Mesenchymal stem cell (in vitro differentiated cells and primary cell): Measurements from ENCODE around the gene PLA2G6.
"Not testable (repeated sequence)": the region's sequence is repeated elsewhere in the genome, so short reads cannot be mapped to it uniquely, and the experiment has no call there.

ENCODE experiments used
- DNase-seq: peaks from one replicate; pipeline ENCODE4 v3.0.0-alpha.2; 2013
- H2AFZ ChIP-seq: one replicate; pipeline ENCODE4 v1.6.1; 2013; ENCODE audit warnings: low read depth, mild to moderate bottlenecking, control low read depth, inconsistent platforms, low read length, moderate library complexity
- H2AK5ac ChIP-seq: 2 replicates; pipeline ENCODE4 v1.6.1; 2013; ENCODE audit warnings: low read length, moderate library complexity, mild to moderate bottlenecking, inconsistent platforms; ENCODE audit not compliant: severe bottlenecking
- H2BK120ac ChIP-seq: one replicate; pipeline ENCODE4 v1.6.1; 2013; ENCODE audit warnings: low read depth, mild to moderate bottlenecking, inconsistent platforms, low read length, moderate library complexity
- H2BK12ac ChIP-seq, 2 experiments: one replicate each; pipeline ENCODE4 v1.6.1; 2013; ENCODE audit warnings: inconsistent platforms in 2 of 2, low read length in 2 of 2, mild to moderate bottlenecking in 2 of 2, moderate library complexity in 2 of 2, control low read depth in 1 of 2
- H2BK15ac ChIP-seq: one replicate; pipeline ENCODE4 v1.6.1; 2013; ENCODE audit warnings: mild to moderate bottlenecking, low read depth, inconsistent platforms; ENCODE audit not compliant: poor library complexity, severe bottlenecking
- H2BK5ac ChIP-seq: 2 replicates; pipeline ENCODE4 v1.6.1; 2013; ENCODE audit warnings: low read depth, mild to moderate bottlenecking, low read length, control low read depth, inconsistent platforms; ENCODE audit not compliant: poor library complexity, severe bottlenecking
- H3K14ac ChIP-seq, 2 experiments: one replicate each; pipeline ENCODE4 v1.6.1; 2013; ENCODE audit warnings: inconsistent platforms in 2 of 2, low read length in 2 of 2, control low read depth in 1 of 2, mild to moderate bottlenecking in 1 of 2, moderate library complexity in 1 of 2
- H3K18ac ChIP-seq, 2 experiments: one replicate each; pipeline ENCODE4 v1.6.1; 2013; ENCODE audit warnings: inconsistent platforms in 2 of 2, low read length in 2 of 2, control low read depth in 1 of 2, low read depth in 1 of 2, mild to moderate bottlenecking in 1 of 2
- H3K23ac ChIP-seq, 2 experiments: one replicate each; pipeline ENCODE4 v1.6.1; 2013; ENCODE audit warnings: inconsistent platforms in 2 of 2, low read length in 2 of 2, mild to moderate bottlenecking in 2 of 2, moderate library complexity in 2 of 2, control low read depth in 1 of 2
- H3K27ac ChIP-seq: 2 replicates; pipeline ENCODE4 v1.5.1; 2013; ENCODE audit warnings: mild to moderate bottlenecking, moderate library complexity, low read length, control low read depth, inconsistent platforms; ENCODE audit not compliant: poor library complexity, severe bottlenecking
- H3K27me3 ChIP-seq, 2 experiments: 2 replicates each; pipeline versions ENCODE4 v1.6.1 to v1.7.0; 2013; ENCODE audit warnings: low read length in 2 of 2, mild to moderate bottlenecking in 2 of 2, moderate library complexity in 2 of 2, control low read depth in 1 of 2, inconsistent platforms in 1 of 2; ENCODE audit not compliant: control insufficient read depth in 1 of 2, insufficient read depth in 1 of 2
- H3K36me3 ChIP-seq, 2 experiments: 2 replicates each; pipeline versions ENCODE4 v1.6.1 to v1.7.0; 2013; ENCODE audit warnings: low read length in 2 of 2, control low read depth in 1 of 2, inconsistent platforms in 1 of 2, low read depth in 1 of 2, mild to moderate bottlenecking in 1 of 2; ENCODE audit not compliant: insufficient read depth in 2 of 2, control insufficient read depth in 1 of 2
- H3K4ac ChIP-seq, 2 experiments: one replicate each; pipeline ENCODE4 v1.6.1; 2013; ENCODE audit warnings: inconsistent platforms in 2 of 2, low read length in 2 of 2, mild to moderate bottlenecking in 2 of 2, moderate library complexity in 2 of 2, control low read depth in 1 of 2, low read depth in 1 of 2
- H3K4me1 ChIP-seq: 2 replicates; pipeline ENCODE4 v1.6.1; 2013; ENCODE audit warnings: low read depth, low read length, control low read depth; ENCODE audit not compliant: control insufficient read depth, insufficient read depth
- H3K4me2 ChIP-seq: 2 replicates; pipeline ENCODE4 v1.6.1; 2013; ENCODE audit warnings: low read length, mild to moderate bottlenecking, inconsistent platforms; ENCODE audit not compliant: poor library complexity, severe bottlenecking
- H3K4me3 ChIP-seq, 2 experiments: 2 replicates each; pipeline versions ENCODE4 v1.5.1 to v1.7.0; 2013; ENCODE audit warnings: low read length in 2 of 2, mild to moderate bottlenecking in 2 of 2, control low read depth in 1 of 2, low read depth in 1 of 2; ENCODE audit not compliant: insufficient read depth in 1 of 2
- H3K79me1 ChIP-seq: replicated peaks from 2 replicates; pipeline ENCODE4 v1.6.1; 2013; ENCODE audit warnings: mild to moderate bottlenecking, control low read depth, low read length, inconsistent platforms; ENCODE audit not compliant: poor library complexity, severe bottlenecking
- H3K9ac ChIP-seq: 2 replicates; pipeline ENCODE4 v1.7.0; 2013; ENCODE audit warnings: mild to moderate bottlenecking, low read length, moderate library complexity
- H3K9me3 ChIP-seq: 2 replicates; pipeline ENCODE4 v1.7.0; 2013; ENCODE audit warnings: mild to moderate bottlenecking, low read length; ENCODE audit not compliant: control insufficient read depth
- H4K8ac ChIP-seq: one replicate; pipeline ENCODE4 v1.6.1; 2013; ENCODE audit warnings: inconsistent platforms, mild to moderate bottlenecking, low read length, moderate library complexity
- H4K91ac ChIP-seq: one replicate; pipeline ENCODE4 v1.6.1; 2013; ENCODE audit warnings: mild to moderate bottlenecking, low read length, inconsistent platforms
- WGBS: methylation state at CpG from one replicate; pipeline ENCODE4 v1.1.7; 2013; ENCODE audit warnings: mixed read lengths; 5-methylcytosine and 5-hydroxymethylcytosine counted together

Gene PLA2G6

GRCh38 chr22:38180841-38181452, 683 bp downstream of the PLA2G6 start:
- peak overlapping the region; percentile 99 for H3K9ac ChIP-seq
- no peaks in the 10 kb centered on the region for H3K9me3 ChIP-seq
- no peak overlapping the region for H2AFZ ChIP-seq
- no peak for DNase-seq
- peak overlapping the region; percentile 32 for H2BK5ac ChIP-seq
- peak overlapping the region; percentile 68 for H3K4me2 ChIP-seq
- peak overlapping the region; percentile 80 for H2BK15ac ChIP-seq
- H2AK5ac ChIP-seq, result peak overlapping the region; percentile 34
- H3K4me1 ChIP-seq, result peaks cover 24% of the 10 kb centered on the region
- peak overlapping the region; percentile 96 for H4K8ac ChIP-seq
- H3K18ac ChIP-seq, result peak overlapping the region; percentile 96 to 98
- no peaks in the 10 kb centered on the region for H3K27me3 ChIP-seq
- H3K36me3 ChIP-seq, result no peaks in the 10 kb centered on the region
- H3K23ac ChIP-seq, result peak overlapping the region in 1 of 2 experiments; percentile 46
- peak overlapping the region; percentile 99 for H2BK12ac ChIP-seq
- H2BK120ac ChIP-seq, result peak overlapping the region; percentile 92
- H3K4me3 ChIP-seq, result peak overlapping the region; percentile 53 to 90
- H3K79me1 ChIP-seq, result peaks cover 8% of the 10 kb centered on the region
- H4K91ac ChIP-seq, result peak overlapping the region; percentile 99
- peak overlapping the region; percentile 48 for H3K27ac ChIP-seq
- WGBS, result 71% methylated on average over 11 of the region's 14 CpGs
- no peak overlapping the region for H3K14ac ChIP-seq
- H3K4ac ChIP-seq, result peak overlapping the region; percentile 79 to 99

GRCh38 chr22:38178605-38178937, 3.1 kb downstream of the PLA2G6 start:
- 93% methylated on average over 4 of the region's 7 CpGs for WGBS

GRCh38 chr22:38177926-38178604, 3.6 kb downstream of the PLA2G6 start:
- Histone ChIP-seq H3K4ac (peak overlapping the region in 1 of 2 experiments; percentile 64), H3K4me2 (no peak overlapping the region), H2AFZ (no peak overlapping the region), H3K9ac (peak overlapping the region; percentile 74), H3K9me3 (no peaks in the 10 kb centered on the region), H3K4me3 (no peak overlapping the region), H3K14ac (no peak overlapping the region), H3K4me1 (peaks cover 27% of the 10 kb centered on the region), H3K27me3 (no peaks in the 10 kb centered on the region), H2BK15ac (no peak overlapping the region), H2BK120ac (no peak overlapping the region), H3K18ac (peak overlapping the region; percentile 4 to 61), H3K23ac (no peak overlapping the region), H3K36me3 (no peaks in the 10 kb centered on the region), H2AK5ac (no peak overlapping the region), H4K8ac (peak overlapping the region; percentile 71), H2BK12ac (peak overlapping the region in 1 of 2 experiments; percentile 70), H2BK5ac (no peak overlapping the region), H3K79me1 (peaks cover 12% of the 10 kb centered on the region), H4K91ac (peak overlapping the region; percentile 84), H3K27ac (peak overlapping the region; percentile 44)
- peak; percentile 96 for DNase-seq
- WGBS, result 33% methylated on average over 14 of the region's 15 CpGs

More at GRCh38 chr22:38178605-38178937, 3.1 kb downstream of the PLA2G6 start:
- not testable (repeated sequence) for H2BK5ac ChIP-seq, H3K27ac ChIP-seq, H3K4me3 ChIP-seq, H3K14ac ChIP-seq, H2BK15ac ChIP-seq, H2AK5ac ChIP-seq, H3K9me3 ChIP-seq, H3K4ac ChIP-seq, H3K79me1 ChIP-seq, H4K8ac ChIP-seq, H2BK120ac ChIP-seq, H3K27me3 ChIP-seq, H3K36me3 ChIP-seq, DNase-seq, H3K23ac ChIP-seq, H2AFZ ChIP-seq, H3K4me2 ChIP-seq, H2BK12ac ChIP-seq
- Histone ChIP-seq H4K91ac (peak overlapping the region; percentile 84), H3K18ac (peak overlapping the region in 1 of 2 experiments; percentile 61), H3K4me1 (peaks cover 26% of the 10 kb centered on the region), H3K9ac (peak overlapping the region; percentile 74)

GRCh38 chr22:38177571-38177925, 4.1 kb downstream of the PLA2G6 start:
- Histone ChIP-seq H3K27ac (peak overlapping the region; percentile 44), H3K4ac (peak overlapping the region in 1 of 2 experiments; percentile 64), H3K9ac (peak overlapping the region; percentile 74), H3K79me1 (peaks cover 12% of the 10 kb centered on the region), H4K8ac (peak overlapping the region; percentile 56), H2AK5ac (peak overlapping the region; percentile 34), H2BK15ac (peak overlapping the region; percentile 19), H3K18ac (peak overlapping the region; percentile 4 to 28), H3K4me1 (peaks cover 32% of the 10 kb centered on the region)
- not testable (repeated sequence) for H3K14ac ChIP-seq, H2BK12ac ChIP-seq, H4K91ac ChIP-seq, H2BK5ac ChIP-seq, DNase-seq, H3K36me3 ChIP-seq, H2BK120ac ChIP-seq, H3K27me3 ChIP-seq, H3K9me3 ChIP-seq, H3K4me2 ChIP-seq, H3K23ac ChIP-seq, H2AFZ ChIP-seq, H3K4me3 ChIP-seq
- WGBS, result 73% methylated on average over 9 of the region's 9 CpGs
